ENCODE measurements around the gene MACF1.
"Not testable (repeated sequence)": the region's sequence is repeated elsewhere in the genome, so short reads cannot be mapped to it uniquely, and the experiment has no call there.

Gene MACF1

DNA sequence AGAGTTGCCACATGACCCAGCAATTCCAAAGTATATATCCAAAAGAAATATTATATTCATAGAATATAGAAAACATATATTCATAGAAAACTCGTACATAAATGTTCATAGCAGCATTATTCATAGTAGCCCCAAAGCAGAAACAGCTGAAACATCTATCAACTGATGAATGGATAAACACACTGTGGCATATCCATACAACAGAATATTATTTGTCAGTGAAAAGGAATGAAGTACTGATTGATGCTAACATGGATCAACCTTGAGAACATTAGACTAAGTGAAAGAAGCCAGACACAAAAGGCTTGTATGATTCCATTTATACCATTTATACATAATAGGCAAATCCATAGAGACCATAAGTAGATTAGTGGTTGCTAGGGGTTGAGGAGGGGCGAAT, 21.7 kb upstream of the MACF1 start:
- no peak for DNase-seq

DNA sequence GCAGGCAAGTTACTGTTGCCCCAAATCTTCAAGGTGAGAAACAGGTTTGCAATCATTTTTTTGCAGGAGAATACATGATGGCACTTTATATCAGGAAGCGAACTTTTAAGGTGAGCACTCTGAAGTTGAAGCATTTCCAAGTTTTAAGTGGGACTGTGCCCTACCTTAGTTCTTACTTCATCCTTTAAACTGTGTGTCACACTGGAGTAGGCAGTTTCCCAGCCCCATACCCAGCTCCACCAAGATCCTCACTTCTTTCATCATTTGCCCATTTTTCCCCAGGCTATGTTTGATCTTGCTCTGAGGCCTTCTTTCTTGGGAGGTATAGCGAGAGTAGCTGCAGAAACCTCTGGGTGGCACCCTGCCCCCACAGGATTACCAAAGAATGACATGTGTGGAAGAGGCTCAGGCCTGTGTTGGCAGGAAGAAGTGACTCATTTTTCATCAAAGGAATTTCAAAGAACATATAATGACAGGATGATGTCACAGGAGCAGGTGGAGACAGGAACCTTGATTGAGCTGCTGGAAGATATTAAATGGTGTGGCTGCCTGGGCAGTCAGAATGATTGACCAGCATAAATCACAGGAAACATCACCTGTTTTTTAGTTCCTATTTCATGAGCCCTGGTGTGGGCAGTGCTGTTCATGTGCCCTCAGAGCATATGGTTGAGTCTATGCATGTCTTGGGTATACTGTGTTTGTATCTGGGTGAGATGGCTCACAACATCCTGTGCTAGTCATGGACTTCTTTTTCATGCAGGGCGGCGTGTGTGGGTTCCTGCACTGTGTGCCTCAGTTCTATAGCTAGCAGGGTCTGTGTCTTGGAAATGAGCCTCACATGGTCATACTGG, 20.8 kb upstream of the MACF1 start:
- peak; percentile 81 for DNase-seq

DNA sequence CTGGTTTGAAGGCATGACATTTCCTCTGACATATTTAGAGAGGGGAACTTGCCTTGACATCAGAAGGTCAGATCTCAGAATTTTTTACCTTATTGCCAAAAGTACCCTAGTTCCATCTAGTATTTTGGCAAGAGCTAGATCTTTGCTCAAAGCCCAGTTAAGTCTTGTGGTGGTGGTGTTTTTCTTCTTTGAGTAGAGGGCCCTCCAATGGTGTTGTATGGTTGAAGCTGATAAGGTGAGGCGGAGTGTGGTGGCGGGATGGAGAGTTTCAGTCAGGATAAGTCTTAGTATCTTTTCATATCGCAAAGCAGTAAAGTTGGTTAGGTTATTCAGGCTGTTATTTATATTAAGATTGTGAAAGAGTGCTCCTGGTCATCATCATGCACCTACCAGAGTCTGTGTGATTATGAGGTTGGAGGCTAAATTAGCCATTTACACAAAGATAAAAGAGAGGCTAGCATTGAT, 20.1 kb upstream of the MACF1 start:
- no peak for DNase-seq

DNA sequence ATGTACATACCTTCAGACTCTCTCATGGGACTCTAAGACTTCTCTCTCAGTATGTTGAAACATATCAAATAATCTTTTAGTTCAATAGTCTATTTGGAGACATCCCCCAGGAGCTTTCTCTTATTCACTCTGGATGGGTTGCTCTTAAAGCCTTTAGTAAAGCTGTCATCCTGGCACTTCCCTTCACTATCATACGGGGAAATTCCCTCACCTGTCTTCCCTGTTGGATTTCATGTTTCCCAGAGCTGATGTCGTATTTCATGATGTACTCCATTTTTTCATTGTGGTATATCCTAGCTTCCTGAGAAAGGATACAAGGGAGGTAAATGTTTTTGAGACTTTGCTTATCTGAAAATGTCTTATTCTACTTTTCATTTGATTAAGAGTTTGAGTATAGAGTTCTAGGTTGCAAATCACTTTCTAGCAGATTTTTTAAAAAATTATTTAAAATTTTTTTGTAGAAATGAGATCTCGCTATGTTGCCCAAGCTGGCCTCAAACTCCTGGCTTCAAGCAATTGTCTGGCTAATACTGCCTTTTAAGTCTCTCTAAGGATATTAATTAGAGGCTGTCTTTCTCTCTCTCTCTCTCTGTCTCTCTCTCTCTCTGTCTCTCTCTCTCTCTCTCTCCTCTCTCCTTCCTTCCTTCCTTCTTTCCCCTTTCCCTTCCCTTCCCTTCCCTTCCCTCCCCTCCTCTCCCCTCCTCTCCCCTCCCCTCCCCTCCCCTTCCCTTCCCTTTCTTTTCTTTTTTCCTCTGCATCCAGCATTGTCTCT, 17.0 kb upstream of the MACF1 start:
- DNase-seq: no peak

GRCh38 chr1:39189592-39190041, 14.9 kb upstream of the MACF1 start:
- DNase-seq: no peak

DNA sequence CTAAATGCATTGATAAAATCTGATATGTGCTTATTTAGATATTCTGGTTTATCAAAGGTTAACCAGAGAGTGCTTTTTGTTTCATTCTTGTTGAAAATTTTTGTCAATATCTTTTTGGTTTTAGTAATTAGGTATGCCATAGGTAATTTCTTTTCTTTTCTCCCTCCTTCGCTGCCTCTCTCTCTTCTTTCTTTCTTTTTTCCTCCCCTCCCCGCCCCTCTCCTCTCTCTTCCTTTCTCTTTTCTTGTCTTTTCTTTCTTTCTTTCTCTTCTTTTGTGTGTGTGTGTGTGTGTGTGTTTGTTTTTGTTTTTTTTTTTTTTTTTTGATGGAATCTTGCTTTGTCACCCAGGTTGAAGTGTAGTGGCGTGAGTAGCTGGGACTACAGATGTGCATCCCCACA, 14.4 kb upstream of the MACF1 start:
- DNase-seq: no peak

DNA sequence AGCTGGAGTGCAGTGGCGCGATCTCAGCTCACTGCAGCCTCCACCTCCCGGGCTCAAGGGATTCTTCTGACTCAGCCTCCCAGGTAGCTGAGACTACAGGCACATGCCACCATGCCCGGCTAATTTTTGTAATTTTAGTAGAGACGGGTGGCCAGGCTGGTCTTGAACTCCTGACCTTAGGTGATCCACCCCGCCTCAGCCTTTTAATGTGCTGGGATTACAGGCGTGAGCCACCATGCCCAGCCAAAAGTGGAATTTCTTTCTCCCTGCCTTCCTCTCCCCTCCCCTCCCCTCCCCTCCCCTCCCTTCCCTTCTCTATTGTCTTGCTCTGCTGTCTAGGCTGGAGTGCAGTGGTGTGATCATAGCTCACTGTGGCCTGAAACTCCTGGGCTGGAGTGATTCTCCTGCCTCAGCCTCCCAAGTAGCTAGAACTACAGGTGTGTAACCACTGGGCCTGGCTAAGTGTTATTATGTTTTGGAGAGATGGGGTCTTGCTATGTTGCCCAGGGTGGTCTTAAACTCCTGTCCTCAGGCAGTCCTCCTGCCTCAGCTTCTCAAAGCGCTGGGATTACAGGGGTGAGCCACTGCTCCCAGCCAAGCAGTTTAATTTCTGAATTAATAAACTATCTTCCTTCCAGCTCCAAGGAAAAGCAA, 10.0 kb upstream of the MACF1 start:
- DNase-seq: no peak

DNA sequence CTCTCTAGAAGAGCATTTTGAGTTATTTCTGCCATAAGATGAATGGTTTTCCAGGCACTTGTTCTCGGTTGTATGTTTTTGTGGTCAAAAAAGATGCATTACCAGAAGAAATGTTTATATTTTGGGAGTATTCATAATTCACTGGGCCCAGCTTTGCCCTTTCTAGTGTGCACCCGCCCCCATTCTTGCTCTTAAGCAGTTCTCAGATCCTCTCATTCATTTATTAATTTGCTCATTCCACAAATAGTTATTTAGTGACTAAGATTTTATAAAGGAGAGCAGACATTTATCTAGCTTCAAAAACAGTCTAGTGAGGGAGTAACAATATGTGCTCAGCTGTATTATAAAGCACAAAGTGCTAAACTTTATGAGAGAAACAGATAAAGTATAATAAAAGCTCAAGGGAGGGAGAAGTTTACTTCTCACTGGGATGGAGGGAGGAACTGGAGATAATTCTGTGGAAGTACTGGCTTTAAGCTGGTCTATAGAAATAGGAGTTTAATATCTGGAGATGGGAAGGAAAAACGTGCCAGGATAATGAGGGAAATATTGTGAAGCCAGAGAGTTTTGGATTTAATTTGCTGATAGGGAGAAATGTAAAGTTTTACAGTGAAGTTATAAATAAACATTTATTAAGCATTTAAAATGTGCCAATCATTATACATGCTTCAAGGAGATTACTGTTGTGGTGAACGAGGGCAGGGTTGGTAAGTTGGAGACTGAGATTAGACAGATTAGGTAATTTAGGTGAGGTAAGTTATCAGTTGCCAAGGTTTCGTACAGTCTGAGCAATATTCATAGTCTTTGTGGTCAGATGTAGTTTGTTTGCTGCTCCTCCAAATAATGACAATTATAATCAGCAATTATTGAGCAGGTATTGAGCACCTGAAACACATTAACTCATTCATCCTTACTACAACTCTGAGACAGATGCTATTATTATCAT, 9.1 kb upstream of the MACF1 start:
- DNase-seq: no peak

GRCh38 chr1:39196244-39197215, 8.0 kb upstream of the MACF1 start:
- DNase-seq: no peak

- DNase-seq: no peak
These were observed 4.9 kb upstream of the MACF1 start for GRCh38 chr1:39199593-39199992.

- DNase-seq: no peak
These were observed 746 bp downstream of the MACF1 start for GRCh38 chr1:39205102-39205780.

DNA sequence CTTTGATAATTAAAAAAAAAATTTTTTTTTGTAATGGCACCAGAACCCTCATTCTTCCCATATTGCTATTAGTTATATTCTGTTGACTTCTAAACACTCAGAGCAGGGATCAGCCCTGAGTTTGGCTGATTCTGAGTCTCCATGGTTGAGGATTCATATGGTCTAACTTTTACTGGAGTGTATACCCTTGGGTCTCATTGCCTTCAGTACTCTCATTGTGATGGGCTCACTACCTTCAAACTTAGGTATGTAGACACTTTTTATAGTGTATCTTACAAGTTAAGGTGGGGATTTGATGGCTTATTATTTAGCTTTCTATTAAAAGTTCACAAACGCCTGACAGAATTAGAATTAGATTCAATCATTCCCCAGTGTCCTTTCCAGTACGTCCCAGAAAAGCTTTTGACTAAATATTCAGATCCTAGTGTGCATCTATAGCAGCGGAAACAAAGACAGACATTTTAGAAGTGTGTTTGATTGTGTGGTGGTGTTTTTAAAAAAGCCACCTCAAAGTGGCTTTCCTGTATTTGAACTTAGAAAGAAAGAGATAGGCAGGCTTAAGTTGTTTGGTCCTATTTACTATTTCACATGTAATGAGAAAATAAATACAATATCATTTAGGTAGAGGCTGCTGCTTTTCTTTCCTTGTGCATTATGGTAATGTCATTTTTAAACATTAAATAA, 1.4 kb downstream of the MACF1 start:
- no peak for DNase-seq

- DNase-seq: not testable (repeated sequence)
These were observed 3.9 kb downstream of the MACF1 start for GRCh38 chr1:39208360-39208759.

DNA sequence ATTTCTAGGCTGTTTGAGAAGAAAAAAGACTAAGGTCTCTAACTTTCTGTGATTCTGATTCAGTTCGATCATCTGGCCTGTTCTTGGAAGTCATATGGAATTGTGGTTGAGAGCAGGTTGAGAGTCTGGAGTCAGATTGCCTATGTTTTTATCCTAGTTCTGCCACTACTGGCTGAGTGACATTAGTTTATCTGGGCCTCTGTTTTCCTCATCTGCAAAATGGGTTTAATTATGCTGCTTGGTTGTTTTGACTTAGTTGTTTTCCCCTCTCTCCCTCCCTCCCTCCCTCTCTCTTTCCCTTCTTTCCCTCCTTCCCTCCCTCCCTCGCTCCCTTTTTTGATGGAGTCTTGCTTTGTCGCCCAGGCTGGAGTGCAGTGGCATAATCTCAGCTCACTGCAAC, 6.2 kb downstream of the MACF1 start:
- no peak for DNase-seq

- no peak for DNase-seq
These were observed 8.0 kb downstream of the MACF1 start for GRCh38 chr1:39212499-39212898.

DNA sequence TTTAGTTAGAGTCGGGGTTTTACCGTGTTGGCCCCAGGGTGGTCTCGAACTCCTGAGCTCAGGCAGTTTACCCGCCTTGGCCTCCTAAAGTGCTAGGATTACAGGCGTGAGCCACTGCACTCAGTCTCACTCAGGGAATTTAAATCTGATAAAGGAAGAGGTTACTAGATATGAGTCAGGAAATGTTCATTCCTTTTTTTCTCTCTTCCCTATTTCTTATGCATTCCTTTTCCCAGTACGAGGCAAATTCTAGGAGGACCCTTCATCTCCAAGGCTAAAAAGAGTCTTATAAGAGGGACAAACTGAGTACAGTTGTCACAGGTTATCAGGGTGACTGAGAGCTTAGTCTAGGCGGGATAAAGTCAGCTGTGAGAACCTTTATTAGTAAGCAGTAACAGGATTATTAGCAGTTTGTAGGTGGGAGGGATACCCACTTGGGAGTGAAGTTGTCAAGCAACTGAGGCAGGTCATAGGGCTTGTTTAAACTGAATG, 9.1 kb downstream of the MACF1 start:
- DNase-seq: no peak

DNA sequence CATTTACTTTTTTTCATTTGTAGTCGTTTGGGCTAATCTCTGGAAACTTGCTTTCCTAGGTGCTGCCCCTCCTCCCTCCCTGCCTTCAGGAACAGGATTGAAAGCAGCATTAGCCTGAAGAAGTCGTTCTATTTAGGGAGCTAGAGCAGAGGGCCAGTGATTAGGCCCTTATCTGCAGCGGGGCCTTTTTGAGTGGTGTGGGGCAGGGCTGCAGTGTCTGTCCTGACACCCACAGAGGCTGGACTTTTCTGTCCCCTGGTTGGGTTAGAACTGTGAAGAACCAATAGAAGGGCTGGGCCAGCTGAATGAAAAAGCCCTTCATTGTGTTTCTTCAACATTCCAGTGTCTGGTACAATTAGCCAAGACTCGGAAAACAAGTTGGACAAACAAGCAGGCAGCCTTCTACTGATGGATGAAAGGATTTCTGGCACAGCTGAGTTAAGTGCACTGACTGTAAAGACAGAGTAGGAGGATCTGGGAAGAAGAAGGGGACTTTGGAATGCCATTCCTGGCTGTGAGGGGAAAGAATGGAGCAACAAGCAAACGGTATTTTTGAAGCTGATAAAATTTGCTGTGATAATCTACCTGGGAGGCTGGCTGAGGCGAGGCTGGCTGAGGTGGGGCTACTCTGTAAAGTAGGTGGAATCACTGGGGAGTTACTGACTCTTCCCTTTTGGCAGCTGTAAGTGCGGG, 9.7 kb downstream of the MACF1 start:
- DNase-seq: no peak

- DNase-seq: no peak
These were observed 10.2 kb downstream of the MACF1 start for GRCh38 chr1:39214714-39214997.
